Prostate gland (tissue), 2 donors: ENCODE measurements around the gene ZMIZ1.

Experiments used
- POLR2A ChIP-seq: fragments of 450-650 bp; IDR thresholded peaks from one replicate; pipeline ENCODE4 v1.6.1; 2016; ENCODE audit warnings: antibody characterized with exemption, mild to moderate bottlenecking
- POLR2AphosphoS5 ChIP-seq: sonication (generic); formaldehyde crosslinking; IDR thresholded peaks from one replicate; pipeline ENCODE4 v1.6.1; 2017; ENCODE audit warnings: antibody characterized with exemption
- TF ChIP-seq, protein P1 (sequence below), 4 experiments: fragments of 200-600 bp in 2 of 4; fragments of 450-650 bp in 2 of 4; sonication (generic) in 2 of 4; IDR thresholded peaks; 1 replicate in 3 of 4; 2 replicates in 1 of 4; pipeline ENCODE4 v1.5.1; 2016 to 2019; ENCODE audit warnings: antibody characterized with exemption in 4 of 4, mild to moderate bottlenecking in 2 of 4, moderate library complexity in 2 of 4

DNA sequence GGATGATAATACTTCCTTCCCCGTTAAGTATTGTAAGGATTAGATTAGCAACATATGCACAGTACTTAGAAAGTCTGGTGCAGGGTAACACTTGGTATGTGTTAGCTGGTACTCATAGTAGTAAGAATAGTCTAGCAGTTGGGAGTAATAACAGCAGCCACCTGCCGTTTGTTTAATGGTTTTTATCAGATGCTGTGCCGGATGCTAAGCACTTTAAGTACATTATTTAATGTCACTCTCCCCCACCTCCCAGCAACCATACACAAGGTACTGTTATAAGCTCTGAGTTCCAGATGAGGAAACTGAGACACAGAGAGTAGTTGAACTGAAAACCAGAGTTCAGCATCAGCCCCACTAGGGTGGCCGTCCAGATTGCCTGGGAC lies 60.1 kb downstream of the ZMIZ1 start:
- TF ChIP-seq POLR2A (no peak), POLR2AphosphoS5 (no peak)
- TF ChIP-seq, protein P1, sequence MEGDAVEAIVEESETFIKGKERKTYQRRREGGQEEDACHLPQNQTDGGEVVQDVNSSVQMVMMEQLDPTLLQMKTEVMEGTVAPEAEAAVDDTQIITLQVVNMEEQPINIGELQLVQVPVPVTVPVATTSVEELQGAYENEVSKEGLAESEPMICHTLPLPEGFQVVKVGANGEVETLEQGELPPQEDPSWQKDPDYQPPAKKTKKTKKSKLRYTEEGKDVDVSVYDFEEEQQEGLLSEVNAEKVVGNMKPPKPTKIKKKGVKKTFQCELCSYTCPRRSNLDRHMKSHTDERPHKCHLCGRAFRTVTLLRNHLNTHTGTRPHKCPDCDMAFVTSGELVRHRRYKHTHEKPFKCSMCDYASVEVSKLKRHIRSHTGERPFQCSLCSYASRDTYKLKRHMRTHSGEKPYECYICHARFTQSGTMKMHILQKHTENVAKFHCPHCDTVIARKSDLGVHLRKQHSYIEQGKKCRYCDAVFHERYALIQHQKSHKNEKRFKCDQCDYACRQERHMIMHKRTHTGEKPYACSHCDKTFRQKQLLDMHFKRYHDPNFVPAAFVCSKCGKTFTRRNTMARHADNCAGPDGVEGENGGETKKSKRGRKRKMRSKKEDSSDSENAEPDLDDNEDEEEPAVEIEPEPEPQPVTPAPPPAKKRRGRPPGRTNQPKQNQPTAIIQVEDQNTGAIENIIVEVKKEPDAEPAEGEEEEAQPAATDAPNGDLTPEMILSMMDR (IDR thresholded peaks at IDR 0.05): no peak
